Measurements from ENCODE around the gene CNPPD1. TPM values are rescaled to one million over a fixed set of nuclear protein-coding genes. Genes with fewer than 3 reads are reported as not detected.

CNPPD1 gene
- total RNA-seq, 1 donor from 2014 or later, result 43.1 TPM

- Mint-ChIP-seq H3K27ac (ENCODE audit: unreplicated experiment) (no peak overlapping the region), H3K36me3 (ENCODE audit: low read depth) (peaks cover 19% of the 10 kb centered on the region), H3K27me3 (ENCODE audit: low read depth) (no peaks in the 10 kb centered on the region), H3K9me3 (ENCODE audit: low read depth) (no peaks in the 10 kb centered on the region), H3K4me1 (ENCODE audit: low read depth) (peaks cover 10% of the 10 kb centered on the region), H3K4me3 (ENCODE audit: unreplicated experiment) (no peak overlapping the region)
- no peak for TF ChIP-seq CTCF (IDR thresholded peaks at IDR 0.05)
- DNase-seq (ENCODE audit: low spot score), result no peak
These were observed 27.1 kb downstream of the CNPPD1 start for GRCh38 chr2:219149667-219150066.

DNA sequence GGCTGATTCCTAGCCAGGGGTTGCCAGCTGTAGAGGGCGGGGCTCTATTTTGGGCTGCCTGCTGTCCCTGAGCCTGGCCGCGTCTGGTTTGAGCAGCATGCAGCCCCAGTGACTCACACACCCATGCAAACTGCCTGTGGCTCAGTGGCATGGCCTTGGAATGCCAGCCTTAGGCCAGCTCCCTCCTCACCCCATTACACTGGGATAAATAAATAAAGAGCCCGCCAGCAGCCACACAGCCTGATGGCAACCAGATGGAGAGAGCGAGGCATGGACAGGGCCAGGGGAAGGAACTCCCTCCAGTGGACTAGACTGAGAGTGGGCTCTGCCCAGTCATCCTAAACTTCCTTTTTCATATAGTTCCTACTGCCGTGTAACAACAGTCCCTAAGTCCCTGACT is 34.4 kb downstream of the CNPPD1 start:
- H3K4me3 Mint-ChIP-seq (ENCODE audit: unreplicated experiment), result no peak overlapping the region
- H3K36me3 Mint-ChIP-seq (ENCODE audit: low read depth), result peaks cover 30% of the 10 kb centered on the region
- H3K9me3 Mint-ChIP-seq (ENCODE audit: low read depth), result peaks cover 5% of the 10 kb centered on the region
- H3K27me3 Mint-ChIP-seq (ENCODE audit: low read depth), result no peaks in the 10 kb centered on the region
- peak; percentile 72 for TF ChIP-seq CTCF (IDR thresholded peaks at IDR 0.05)
- peak; percentile 93 for DNase-seq (ENCODE audit: low spot score)
- H3K4me1 Mint-ChIP-seq (ENCODE audit: low read depth), result peaks cover 17% of the 10 kb centered on the region
- H3K27ac Mint-ChIP-seq (ENCODE audit: unreplicated experiment), result peak overlapping the region; percentile 37

DNA sequence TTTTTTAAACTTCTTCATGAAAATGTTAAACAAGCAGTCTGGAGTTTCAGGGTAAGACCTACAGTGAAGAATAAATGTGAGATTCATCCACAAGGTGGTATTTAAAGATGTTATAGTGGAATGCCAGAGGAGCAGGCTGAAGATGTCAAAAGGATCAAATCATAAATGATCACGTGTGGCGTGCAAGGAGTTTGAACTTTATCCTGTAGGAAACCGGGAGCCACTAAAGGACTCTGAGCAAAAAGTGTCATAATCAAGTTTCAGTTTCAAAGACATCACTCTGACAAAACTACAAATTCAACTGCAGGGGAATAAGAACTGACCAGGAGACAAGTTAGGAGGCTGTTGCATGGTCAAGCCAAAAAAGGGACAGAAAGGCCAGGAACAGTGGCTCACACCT is 36.0 kb downstream of the CNPPD1 start:
- H3K27ac Mint-ChIP-seq (ENCODE audit: unreplicated experiment), result no peak overlapping the region
- no peak for TF ChIP-seq CTCF (IDR thresholded peaks at IDR 0.05)

DNA sequence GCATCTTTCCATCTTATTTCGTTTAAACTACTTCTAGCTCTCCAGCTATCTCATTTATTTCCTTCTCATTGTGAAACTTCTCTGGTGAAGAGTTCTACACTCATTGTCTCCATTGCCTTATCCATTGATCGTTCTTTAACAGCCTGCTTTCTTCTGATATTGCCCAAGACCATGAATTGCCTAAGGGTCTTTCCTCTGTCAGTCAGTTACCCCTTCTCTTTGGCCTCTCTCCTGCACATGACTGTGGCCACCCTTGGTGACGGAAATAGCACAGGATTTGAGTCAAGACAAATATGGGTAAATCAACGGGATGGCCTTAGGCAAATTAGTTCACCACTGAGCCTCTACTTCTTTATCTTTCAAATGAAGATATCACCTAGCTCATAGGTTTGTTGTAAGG is 42.7 kb downstream of the CNPPD1 start:
- no peak for DNase-seq (ENCODE audit: low spot score)
- Mint-ChIP-seq H3K4me3 (ENCODE audit: unreplicated experiment) (no peak overlapping the region), H3K9me3 (ENCODE audit: low read depth) (no peaks in the 10 kb centered on the region), H3K27ac (ENCODE audit: unreplicated experiment) (no peak overlapping the region), H3K4me1 (ENCODE audit: low read depth) (peaks cover 4% of the 10 kb centered on the region), H3K36me3 (ENCODE audit: low read depth) (peaks cover 15% of the 10 kb centered on the region), H3K27me3 (ENCODE audit: low read depth) (no peaks in the 10 kb centered on the region)
- TF ChIP-seq CTCF (IDR thresholded peaks at IDR 0.05), result no peak

More for the DNA sequence above, 36.0 kb downstream of the CNPPD1 start:
- no peaks in the 10 kb centered on the region for H3K27me3 Mint-ChIP-seq (ENCODE audit: low read depth)
- DNase-seq (ENCODE audit: low spot score), result no peak
- no peak overlapping the region for H3K4me3 Mint-ChIP-seq (ENCODE audit: unreplicated experiment)
- H3K9me3 Mint-ChIP-seq (ENCODE audit: low read depth), result peaks cover 5% of the 10 kb centered on the region
- H3K4me1 Mint-ChIP-seq (ENCODE audit: low read depth), result peaks cover 18% of the 10 kb centered on the region
- H3K36me3 Mint-ChIP-seq (ENCODE audit: low read depth), result peaks cover 22% of the 10 kb centered on the region

- no peak overlapping the region for H3K27ac Mint-ChIP-seq (ENCODE audit: unreplicated experiment)
- H3K4me1 Mint-ChIP-seq (ENCODE audit: low read depth), result no peaks in the 10 kb centered on the region
- no peak for DNase-seq (ENCODE audit: low spot score)
- peaks cover 9% of the 10 kb centered on the region for H3K36me3 Mint-ChIP-seq (ENCODE audit: low read depth)
- H3K27me3 Mint-ChIP-seq (ENCODE audit: low read depth), result no peaks in the 10 kb centered on the region
- no peak for TF ChIP-seq CTCF (IDR thresholded peaks at IDR 0.05)
- no peak overlapping the region for H3K4me3 Mint-ChIP-seq (ENCODE audit: unreplicated experiment)
- no peaks in the 10 kb centered on the region for H3K9me3 Mint-ChIP-seq (ENCODE audit: low read depth)
These were observed 45.0 kb downstream of the CNPPD1 start for GRCh38 chr2:219131744-219132143.
